DOHH2 (cell line): ENCODE results near the gene CMTM3.

ENCODE experiments used
- H3F3A ChIP-seq: fragments of 200-600 bp; sonication (generic), shearing (Covaris generic); 2 replicates; pipeline ENCODE4 v1.6.0; 2016; ENCODE audit warnings: antibody characterized with exemption, mild to moderate bottlenecking; ENCODE audit not compliant: control insufficient read depth, insufficient read depth
- H3K27ac ChIP-seq: fragments of 200-600 bp; sonication (generic); 2 replicates; pipeline ENCODE4 v1.5.1; 2014; ENCODE audit warnings: low read depth, mild to moderate bottlenecking, low read length, moderate library complexity
- H3K27me3 ChIP-seq: fragments of 200-600 bp; sonication (generic); 2 replicates; pipeline ENCODE4 v1.6.1; 2014; ENCODE audit warnings: mild to moderate bottlenecking, low read length, mixed read lengths; ENCODE audit not compliant: control insufficient read depth
- H3K36me3 ChIP-seq: fragments of 200-600 bp; sonication (generic); 2 replicates; pipeline ENCODE4 v1.6.1; 2014; ENCODE audit warnings: mild to moderate bottlenecking, low read length, moderate library complexity, mixed read lengths; ENCODE audit not compliant: control insufficient read depth
- H3K4me1 ChIP-seq: fragments of 200-600 bp; sonication (generic); 2 replicates; pipeline ENCODE4 v1.6.1; 2014; ENCODE audit warnings: mild to moderate bottlenecking, low read length, mixed read lengths; ENCODE audit not compliant: control insufficient read depth
- H3K4me2 ChIP-seq: fragments of 200-600 bp; sonication (generic); 2 replicates; pipeline ENCODE4 v1.6.0; 2014; ENCODE audit warnings: mild to moderate bottlenecking, low read length, moderate library complexity
- H3K4me3 ChIP-seq: fragments of 200-600 bp; sonication (generic); 2 replicates; pipeline ENCODE4 v1.5.1; 2014; ENCODE audit warnings: mild to moderate bottlenecking, low read length, mixed read lengths
- H3K79me2 ChIP-seq: fragments of 200-600 bp; sonication (generic); 2 replicates; pipeline ENCODE4 v1.6.1; 2014; ENCODE audit warnings: mild to moderate bottlenecking, low read length, mixed read lengths; ENCODE audit not compliant: control insufficient read depth
- H3K9me2 ChIP-seq: fragments of 200-600 bp; sonication (generic); replicated peaks from 2 replicates; pipeline ENCODE4 v1.6.1; 2014; ENCODE audit warnings: mild to moderate bottlenecking, low read length, mixed read lengths; ENCODE audit not compliant: control insufficient read depth
- H3K9me3 ChIP-seq: fragments of 200-600 bp; sonication (generic); 2 replicates; pipeline ENCODE4 v1.6.1; 2014; ENCODE audit warnings: antibody characterized with exemption, low read length, mixed read lengths; ENCODE audit not compliant: control insufficient read depth, insufficient read depth
- H4K20me1 ChIP-seq: fragments of 200-600 bp; sonication (generic); 2 replicates; pipeline ENCODE4 v1.6.0; 2014; ENCODE audit warnings: low read depth, mild to moderate bottlenecking, antibody characterized with exemption, low read length, moderate library complexity; ENCODE audit not compliant: control insufficient read depth, insufficient read depth
- CTCF ChIP-seq: fragments of 200-600 bp; sonication (generic); IDR thresholded peaks from one replicate; pipeline ENCODE4 v1.5.1; 2014; ENCODE audit warnings: antibody characterized with exemption, mild to moderate bottlenecking, low read depth, low read length; ENCODE audit not compliant: poor library complexity, severe bottlenecking
- EZH2phosphoT487 ChIP-seq: fragments of 200-600 bp; sonication (generic); IDR thresholded peaks from 2 replicates; pipeline ENCODE4 v1.6.1; 2017; ENCODE audit warnings: borderline replicate concordance, mild to moderate bottlenecking, antibody characterized with exemption, low read length, moderate library complexity, mixed read lengths

CMTM3 gene

DNA sequence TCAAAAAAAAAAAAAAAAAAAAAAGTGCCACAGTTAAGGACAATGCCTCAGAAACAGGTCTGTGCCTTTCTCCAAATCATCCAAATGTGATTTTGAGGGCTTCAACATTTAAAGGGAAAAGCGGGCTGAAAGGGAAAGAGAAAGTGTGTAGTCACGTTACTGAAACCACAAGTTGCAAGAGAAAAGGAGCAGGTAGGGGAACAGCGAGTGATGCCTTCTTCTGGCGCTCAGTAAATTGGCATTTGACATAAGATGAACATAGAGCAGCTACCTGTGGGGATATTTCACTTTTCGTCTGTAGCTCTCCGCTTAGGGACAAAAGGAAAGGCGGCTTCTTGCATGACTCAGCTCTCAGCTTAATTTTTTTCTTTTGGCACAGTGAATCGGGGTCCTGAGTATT lies 14.2 kb upstream of the CMTM3 start:
- no peaks in the 10 kb centered on the region for H3K79me2 ChIP-seq
- no peaks in the 10 kb centered on the region for H4K20me1 ChIP-seq
- no peaks in the 10 kb centered on the region for H3K36me3 ChIP-seq
- no peaks in the 10 kb centered on the region for H3K9me3 ChIP-seq
- H3K27ac ChIP-seq = no peak overlapping the region
- H3K4me1 ChIP-seq = peaks cover 21% of the 10 kb centered on the region
- TF ChIP-seq EZH2phosphoT487 (no peak), CTCF (no peak)
- H3K27me3 ChIP-seq = peaks cover 26% of the 10 kb centered on the region
- no peaks in the 10 kb centered on the region for H3F3A ChIP-seq
- H3K9me2 ChIP-seq = no peaks in the 10 kb centered on the region
- H3K4me3 ChIP-seq = no peak overlapping the region
- H3K4me2 ChIP-seq = no peak overlapping the region; the same call in 1 of the 2 replicates

DNA sequence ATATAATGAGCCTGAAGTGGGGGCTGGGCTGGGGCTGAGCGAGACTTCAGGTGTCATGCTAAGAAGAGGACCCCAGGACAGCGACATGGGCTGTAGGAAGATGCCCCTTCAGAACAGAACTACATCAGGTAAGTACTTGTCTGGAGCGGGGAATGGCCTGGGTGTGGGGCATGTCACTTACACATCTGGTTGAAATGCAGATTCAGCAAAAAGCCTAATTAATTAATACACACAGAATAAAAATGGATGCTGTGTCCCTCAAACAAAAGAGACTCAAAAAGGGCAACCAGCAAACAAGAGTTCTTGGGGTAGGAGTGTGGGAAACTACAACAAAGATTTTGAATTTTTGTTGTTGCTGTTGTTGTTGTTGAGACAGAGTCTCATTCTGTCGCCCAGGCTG lies 13.5 kb upstream of the CMTM3 start:
- no peaks in the 10 kb centered on the region for H3K9me2 ChIP-seq
- no peaks in the 10 kb centered on the region for H4K20me1 ChIP-seq
- H3K27me3 ChIP-seq = peaks cover 26% of the 10 kb centered on the region
- H3F3A ChIP-seq = no peaks in the 10 kb centered on the region
- no peak overlapping the region for H3K27ac ChIP-seq
- no peak overlapping the region for H3K4me2 ChIP-seq
- TF ChIP-seq CTCF (no peak), EZH2phosphoT487 (no peak)
- no peaks in the 10 kb centered on the region for H3K79me2 ChIP-seq
- H3K4me3 ChIP-seq = no peak overlapping the region
- peaks cover 17% of the 10 kb centered on the region for H3K4me1 ChIP-seq
- no peaks in the 10 kb centered on the region for H3K36me3 ChIP-seq
- no peaks in the 10 kb centered on the region for H3K9me3 ChIP-seq

DNA sequence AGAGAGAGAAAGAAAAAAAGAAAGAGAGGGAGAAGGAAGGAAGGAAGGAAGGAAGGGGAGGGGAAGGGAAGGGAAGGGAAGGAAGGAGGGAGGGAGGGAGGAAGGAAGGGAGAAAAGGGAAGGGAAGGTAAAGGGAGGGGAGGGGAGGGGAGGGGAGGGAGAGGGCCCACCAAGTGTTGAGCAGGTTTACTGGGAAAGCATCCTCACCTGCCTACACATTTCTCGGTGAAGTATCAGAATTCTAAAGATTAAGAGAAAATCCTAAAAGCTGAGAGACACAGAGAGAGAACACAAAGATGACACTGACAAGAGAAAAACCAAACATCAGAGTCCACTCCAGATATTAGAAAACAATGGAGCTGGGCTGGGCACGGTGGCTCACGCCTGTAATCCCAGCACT lies 12.3 kb upstream of the CMTM3 start:
- Histone ChIP-seq H3K4me2 (no peak overlapping the region), H3K4me1 (peaks cover 17% of the 10 kb centered on the region), H3K79me2 (no peaks in the 10 kb centered on the region), H3K36me3 (no peaks in the 10 kb centered on the region), H3K9me3 (no peaks in the 10 kb centered on the region), H3F3A (no peaks in the 10 kb centered on the region), H3K27ac (no peak overlapping the region), H3K4me3 (no peak overlapping the region), H4K20me1 (no peaks in the 10 kb centered on the region), H3K9me2 (no peaks in the 10 kb centered on the region), H3K27me3 (peaks cover 26% of the 10 kb centered on the region)
- TF ChIP-seq EZH2phosphoT487 = no peak
- no peak for TF ChIP-seq CTCF

DNA sequence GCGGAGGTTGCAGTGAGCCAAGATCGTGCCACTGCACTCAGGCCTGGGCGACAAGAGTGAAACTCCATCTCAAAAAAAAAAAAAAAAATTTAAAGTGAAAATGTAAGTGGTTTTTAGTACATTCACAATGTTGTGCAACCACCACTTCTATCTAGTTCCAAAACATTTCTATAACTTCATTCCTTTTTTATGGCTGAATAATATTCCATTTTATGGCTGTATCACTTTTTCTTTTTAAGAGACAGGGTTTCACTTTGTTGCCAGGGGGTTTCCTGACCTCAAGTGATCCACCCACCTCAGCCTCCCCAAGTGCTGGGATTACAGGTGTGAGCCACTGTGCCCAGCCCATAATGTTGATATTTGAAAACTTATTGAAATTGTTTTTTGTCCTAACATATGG lies 11.7 kb upstream of the CMTM3 start:
- Histone ChIP-seq H3K79me2 (no peaks in the 10 kb centered on the region), H3K27ac (no peak overlapping the region), H3K27me3 (peaks cover 26% of the 10 kb centered on the region), H3K4me2 (no peak overlapping the region), H3F3A (no peaks in the 10 kb centered on the region), H3K9me3 (no peaks in the 10 kb centered on the region), H3K4me1 (peaks cover 17% of the 10 kb centered on the region), H4K20me1 (no peaks in the 10 kb centered on the region), H3K4me3 (no peak overlapping the region), H3K9me2 (no peaks in the 10 kb centered on the region), H3K36me3 (no peaks in the 10 kb centered on the region)
- TF ChIP-seq CTCF (no peak), EZH2phosphoT487 (no peak)
